ENCODE data around the gene HS6ST2.

The HS6ST2 gene

DNA sequence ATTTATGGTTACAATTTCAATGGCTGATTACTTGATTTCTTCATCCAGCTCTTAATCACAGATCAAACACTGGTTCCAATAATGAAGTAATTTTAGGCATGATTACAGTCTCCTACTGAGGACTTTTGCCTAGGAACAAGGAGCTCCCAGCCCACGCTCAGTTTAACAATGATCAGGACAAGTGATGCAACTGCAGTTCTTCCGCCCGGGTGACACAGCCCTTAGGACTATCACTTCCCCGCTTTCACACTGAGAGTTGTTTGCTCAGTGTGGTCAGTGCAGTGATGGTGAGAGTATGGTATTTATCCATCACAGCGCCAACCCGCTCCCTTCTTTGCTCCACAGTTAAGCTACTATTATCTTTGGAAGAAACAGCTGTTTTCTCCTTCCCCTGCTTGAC, 266.4 kb downstream of the HS6ST2 start:
- in situ Hi-C loops (cut with MboI; ENCODE audit: low sequenced_read_pairs), result no loop called here

DNA sequence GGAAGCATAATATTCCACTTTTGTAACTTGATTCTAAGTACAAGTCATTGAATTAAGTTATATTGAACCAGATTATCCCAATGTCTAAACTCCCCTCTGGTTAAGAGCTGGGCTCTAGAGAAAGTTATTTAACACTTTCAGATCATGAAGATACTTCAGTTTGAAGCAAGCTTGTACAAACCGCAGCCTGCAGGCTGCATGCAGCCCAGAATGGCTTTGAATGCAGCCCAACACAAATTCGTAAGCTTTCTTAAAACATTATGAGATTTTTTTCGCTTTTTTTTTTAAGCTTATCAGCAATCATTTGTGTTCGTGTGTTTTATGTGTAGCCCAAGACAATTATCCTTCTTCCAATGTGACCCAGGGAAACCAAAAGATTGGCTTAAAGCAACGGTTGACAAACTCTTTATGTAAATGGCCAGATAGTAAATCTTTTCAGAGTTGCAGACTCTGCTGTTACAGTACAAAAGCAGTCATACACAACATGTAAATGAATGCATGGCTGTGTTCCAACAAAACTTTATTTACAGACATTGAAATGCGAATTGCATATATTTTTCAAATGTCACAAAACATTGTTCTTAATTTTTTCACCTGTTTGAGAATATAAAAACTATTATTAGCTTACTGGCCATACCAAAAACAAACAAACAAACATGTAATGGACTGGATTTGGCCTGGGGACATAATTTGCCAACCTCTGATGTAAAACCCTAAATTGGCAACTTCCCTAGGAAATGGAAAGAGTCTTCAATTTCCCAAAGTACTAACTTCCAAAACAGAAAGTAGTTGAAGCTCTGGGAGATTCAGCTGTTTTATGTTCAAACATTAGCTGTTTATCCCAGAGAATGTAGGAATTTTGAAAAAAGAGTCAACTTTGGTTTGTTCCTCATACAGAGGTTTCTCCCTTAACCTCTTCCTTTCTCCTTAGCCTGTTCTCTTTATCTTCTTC, 268.5 kb downstream of the HS6ST2 start:
- in situ Hi-C loops (cut with MboI; ENCODE audit: low sequenced_read_pairs), result no loop called here

- in situ Hi-C loops (cut with MboI; ENCODE audit: low sequenced_read_pairs), result no loop called here
Observed at GRCh38 chrX:132685276-132685675, 273.2 kb downstream of the HS6ST2 start.

- in situ Hi-C loops (cut with MboI; ENCODE audit: low sequenced_read_pairs), result no loop called here
Observed at GRCh38 chrX:132677233-132677716, 281.2 kb downstream of the HS6ST2 start.

DNA sequence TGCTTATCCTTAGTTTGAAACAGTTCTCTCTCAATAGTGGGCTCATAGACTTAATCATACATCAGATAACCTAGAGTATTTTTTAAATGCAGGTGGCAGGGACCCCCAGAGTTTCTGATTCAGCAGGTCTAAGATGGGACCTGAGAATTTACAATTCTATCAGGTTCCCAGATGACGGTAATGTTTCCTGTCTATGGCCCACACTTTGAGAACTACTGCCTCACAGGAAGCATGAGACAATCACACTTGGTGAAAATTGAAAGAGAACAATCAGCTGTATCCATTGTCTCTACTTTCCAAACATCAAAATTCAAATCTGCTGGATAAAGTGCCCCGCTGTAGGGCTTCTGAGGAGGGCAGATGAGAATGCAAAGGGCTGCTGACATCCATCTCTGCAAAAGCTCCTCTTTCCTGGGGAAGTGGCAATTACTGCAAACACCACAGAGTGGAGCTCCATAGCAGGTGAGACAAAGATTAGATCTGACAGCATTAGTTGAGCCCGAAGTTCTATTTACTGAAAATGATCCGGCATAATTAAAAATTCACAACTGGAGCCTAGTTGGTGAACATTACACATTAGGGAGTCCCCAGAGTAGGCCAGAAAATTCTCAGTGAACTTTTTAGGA, 281.8 kb downstream of the HS6ST2 start:
- in situ Hi-C loops (cut with MboI; ENCODE audit: low sequenced_read_pairs), result no loop called here

- in situ Hi-C loops (cut with MboI; ENCODE audit: low sequenced_read_pairs), result no loop called here
Observed at GRCh38 chrX:132676102-132676501, 282.3 kb downstream of the HS6ST2 start.

DNA sequence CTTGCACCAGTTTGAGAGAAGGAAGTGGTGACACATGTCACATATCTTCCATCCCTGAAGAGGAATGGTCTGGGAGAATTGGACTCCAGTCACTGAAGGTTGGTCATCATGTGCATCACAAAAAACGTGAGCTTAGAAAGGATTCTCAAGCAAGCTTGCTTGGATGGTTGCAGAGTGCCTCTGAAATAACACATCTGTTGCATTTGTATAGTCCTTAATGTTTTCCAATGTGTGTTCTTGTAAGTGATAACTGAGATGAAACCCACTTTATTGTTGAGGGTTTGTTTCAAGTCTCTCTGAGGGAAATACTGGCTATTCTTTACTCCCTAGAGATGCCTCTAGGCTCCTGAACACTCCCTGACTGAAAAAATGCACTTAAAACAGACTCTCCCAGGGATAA, 285.1 kb downstream of the HS6ST2 start:
- in situ Hi-C loops (cut with MboI; ENCODE audit: low sequenced_read_pairs), result no loop called here

GRCh38 chrX:132671229-132671641, 287.2 kb downstream of the HS6ST2 start:
- in situ Hi-C loops (cut with MboI; ENCODE audit: low sequenced_read_pairs), result no loop called here

- in situ Hi-C loops (cut with MboI; ENCODE audit: low sequenced_read_pairs), result no loop called here
Observed at GRCh38 chrX:132669142-132669541, 289.3 kb downstream of the HS6ST2 start.

DNA sequence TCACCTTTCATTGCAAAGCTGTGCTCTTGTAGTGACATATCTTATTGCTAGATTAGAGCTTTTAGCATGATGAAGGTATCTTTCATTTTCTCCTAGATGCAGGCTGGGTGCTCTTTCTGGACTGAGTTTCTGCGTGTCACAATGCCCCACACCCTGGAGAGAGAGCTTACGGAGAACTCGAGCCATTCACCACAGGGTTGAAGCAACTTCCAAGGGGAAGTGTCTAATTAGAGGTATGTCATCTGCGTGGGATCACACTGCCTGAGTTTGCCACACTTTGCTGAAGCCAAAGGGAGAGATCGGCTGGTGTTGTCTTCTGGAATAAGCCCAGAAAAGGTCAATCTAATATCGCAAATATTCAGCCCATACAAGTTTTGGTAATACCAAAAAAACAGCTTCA, 290.3 kb downstream of the HS6ST2 start:
- in situ Hi-C loops (cut with MboI; ENCODE audit: low sequenced_read_pairs), result no loop called here

- in situ Hi-C loops (cut with MboI; ENCODE audit: low sequenced_read_pairs), result no loop called here
Observed at GRCh38 chrX:132665676-132666075, 292.8 kb downstream of the HS6ST2 start.

GRCh38 chrX:132664273-132664672, 294.2 kb downstream of the HS6ST2 start:
- in situ Hi-C loops (cut with MboI; ENCODE audit: low sequenced_read_pairs), result no loop called here

DNA sequence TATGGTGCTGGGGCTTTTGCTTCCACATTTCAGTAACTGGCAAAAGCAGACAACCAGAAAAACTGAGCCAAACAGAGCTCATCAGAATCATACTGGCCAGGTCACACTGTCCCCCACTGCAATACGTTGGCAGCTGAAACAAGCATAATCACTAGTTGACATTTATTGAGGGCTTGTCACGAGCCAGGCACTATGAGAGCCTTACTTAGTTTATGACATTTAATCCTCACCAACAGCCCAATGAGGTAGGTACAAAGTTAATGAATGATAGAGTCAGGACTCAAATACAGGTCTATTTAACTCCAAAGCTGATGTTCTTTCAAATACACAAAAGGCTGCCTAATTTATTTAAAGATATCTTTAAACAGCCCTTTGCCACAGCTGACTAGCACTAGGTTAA, 295.6 kb downstream of the HS6ST2 start:
- in situ Hi-C loops (cut with MboI; ENCODE audit: low sequenced_read_pairs), result no loop called here

DNA sequence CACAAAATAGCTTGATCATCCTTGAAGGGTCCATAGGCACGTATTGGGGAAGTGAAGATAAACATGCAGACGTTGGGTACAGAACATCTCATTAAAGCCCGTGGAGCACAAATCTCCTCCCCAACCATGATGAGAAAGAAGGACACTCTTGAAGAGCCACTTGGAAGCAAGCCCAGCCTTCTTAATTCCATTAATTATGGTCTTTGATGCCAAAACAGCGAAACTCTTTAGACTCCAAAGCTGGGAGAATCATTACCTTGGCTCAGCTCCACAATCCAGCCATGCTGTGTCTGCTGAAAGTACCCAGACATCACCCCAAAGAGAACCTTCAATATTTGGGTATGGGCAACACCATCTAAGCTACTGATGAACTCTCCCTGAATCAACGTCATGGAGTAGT, 300.6 kb downstream of the HS6ST2 start:
- in situ Hi-C loops (cut with MboI; ENCODE audit: low sequenced_read_pairs), result no loop called here

GRCh38 chrX:132652871-132653270, 305.6 kb downstream of the HS6ST2 start:
- in situ Hi-C loops (cut with MboI; ENCODE audit: low sequenced_read_pairs), result no loop called here

- in situ Hi-C loops (cut with MboI; ENCODE audit: low sequenced_read_pairs), result no loop called here
Observed at GRCh38 chrX:132651421-132652086, 306.9 kb downstream of the HS6ST2 start.

GRCh38 chrX:132648895-132649294, 309.5 kb downstream of the HS6ST2 start:
- in situ Hi-C loops (cut with MboI; ENCODE audit: low sequenced_read_pairs), result no loop called here

GRCh38 chrX:132639446-132639845, 319.0 kb downstream of the HS6ST2 start:
- in situ Hi-C loops (cut with MboI; ENCODE audit: low sequenced_read_pairs), result no loop called here

- in situ Hi-C loops (cut with MboI; ENCODE audit: low sequenced_read_pairs), result no loop called here
Observed at GRCh38 chrX:132638313-132638712, 320.1 kb downstream of the HS6ST2 start.

DNA sequence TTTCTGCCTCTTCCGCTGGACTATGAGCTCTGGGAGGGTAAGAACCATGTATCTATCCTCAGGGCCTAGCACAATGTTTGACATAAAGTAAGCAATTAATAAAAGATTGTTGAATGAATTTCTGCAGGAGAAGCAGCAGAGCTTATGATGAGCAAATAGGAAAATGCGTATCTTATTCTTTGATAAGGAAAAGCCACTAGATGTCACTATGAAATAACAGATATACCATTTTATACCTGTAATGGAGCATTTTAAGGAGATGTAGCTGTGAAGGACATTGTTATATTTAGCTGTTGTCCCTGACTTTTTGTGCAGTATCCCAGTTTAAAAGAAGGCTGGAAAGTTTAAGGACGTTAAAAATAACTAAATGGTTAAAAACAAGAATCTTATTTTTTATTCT, 322.3 kb downstream of the HS6ST2 start:
- in situ Hi-C loops (cut with MboI; ENCODE audit: low sequenced_read_pairs), result no loop called here

DNA sequence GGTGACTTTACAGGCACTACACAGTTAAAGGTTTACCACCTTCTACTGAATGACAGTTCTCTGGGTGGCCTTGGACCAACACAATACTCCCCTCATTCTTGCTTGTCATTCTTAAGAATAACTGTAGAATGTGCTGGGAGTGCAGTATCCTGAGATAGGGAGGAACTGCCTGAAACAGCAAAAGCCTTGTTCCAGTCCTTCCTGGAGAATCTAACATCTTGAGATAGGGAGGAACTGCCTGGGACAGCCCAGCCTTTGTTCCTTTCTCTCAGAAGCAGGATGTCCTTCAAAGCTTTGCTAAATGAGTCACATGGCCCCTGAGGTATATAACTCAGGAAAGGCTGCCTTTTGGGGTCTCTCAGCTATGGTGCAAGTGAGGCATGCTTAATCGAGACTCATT, 323.9 kb downstream of the HS6ST2 start:
- in situ Hi-C loops (cut with MboI; ENCODE audit: low sequenced_read_pairs), result no loop called here

All from HL-60/S4 (cell line).